Transverse colon (tissue), 4 donors: ENCODE measurements around the gene EVI5L.

ENCODE experiments used
- POLR2A ChIP-seq: fragments of 450-650 bp; IDR thresholded peaks from one replicate; pipeline ENCODE4 v1.6.1; 2016; ENCODE audit warnings: antibody characterized with exemption, mild to moderate bottlenecking, moderate library complexity
- POLR2AphosphoS5 ChIP-seq, 3 donors: sonication (generic); formaldehyde crosslinking; IDR thresholded peaks; one replicate each; pipeline ENCODE4 v1.6.1; 2016; ENCODE audit warnings: antibody characterized with exemption in 3 of 3
- TF ChIP-seq, protein P1 (sequence below), 5 experiments: fragments of 200-600 bp in 3 of 5; fragments of 450-650 bp in 2 of 5; sonication (generic) in 3 of 5; IDR thresholded peaks; 1 replicate in 2 of 5; 2 replicates in 3 of 5; pipeline ENCODE4 v1.5.1; 2016 to 2017; ENCODE audit warnings: antibody characterized with exemption in 5 of 5, inconsistent platforms in 3 of 5, mild to moderate bottlenecking in 2 of 5, moderate library complexity in 1 of 5

DNA sequence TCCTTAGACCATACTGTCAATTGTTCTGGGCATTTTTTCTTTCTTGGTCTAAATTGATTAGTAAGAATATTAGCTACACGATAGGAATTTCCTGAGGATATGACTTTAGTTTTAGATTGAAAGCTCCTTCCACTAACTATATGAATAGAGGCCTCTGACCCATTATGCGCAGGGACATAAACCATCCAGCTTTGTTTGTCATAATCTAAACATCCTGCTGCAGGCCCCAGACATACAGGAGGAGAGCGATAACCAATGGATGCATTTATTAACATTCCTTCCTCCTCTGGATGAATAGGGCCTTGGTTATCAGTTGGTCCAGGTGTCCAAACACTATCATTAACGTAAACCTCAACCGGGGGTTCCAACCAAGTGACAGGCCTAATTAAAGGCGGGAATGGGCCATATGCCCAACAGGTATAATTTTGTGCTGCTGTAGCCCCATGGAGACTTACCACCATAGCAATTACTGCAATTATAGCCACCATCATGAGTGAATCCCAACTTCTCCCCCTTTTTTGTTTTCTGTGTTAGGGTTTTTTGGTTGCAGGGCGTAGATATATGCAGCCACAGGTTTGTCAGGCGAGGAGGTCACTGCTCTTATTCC, 34.4 kb upstream of the EVI5L start:
- TF ChIP-seq, protein P1, sequence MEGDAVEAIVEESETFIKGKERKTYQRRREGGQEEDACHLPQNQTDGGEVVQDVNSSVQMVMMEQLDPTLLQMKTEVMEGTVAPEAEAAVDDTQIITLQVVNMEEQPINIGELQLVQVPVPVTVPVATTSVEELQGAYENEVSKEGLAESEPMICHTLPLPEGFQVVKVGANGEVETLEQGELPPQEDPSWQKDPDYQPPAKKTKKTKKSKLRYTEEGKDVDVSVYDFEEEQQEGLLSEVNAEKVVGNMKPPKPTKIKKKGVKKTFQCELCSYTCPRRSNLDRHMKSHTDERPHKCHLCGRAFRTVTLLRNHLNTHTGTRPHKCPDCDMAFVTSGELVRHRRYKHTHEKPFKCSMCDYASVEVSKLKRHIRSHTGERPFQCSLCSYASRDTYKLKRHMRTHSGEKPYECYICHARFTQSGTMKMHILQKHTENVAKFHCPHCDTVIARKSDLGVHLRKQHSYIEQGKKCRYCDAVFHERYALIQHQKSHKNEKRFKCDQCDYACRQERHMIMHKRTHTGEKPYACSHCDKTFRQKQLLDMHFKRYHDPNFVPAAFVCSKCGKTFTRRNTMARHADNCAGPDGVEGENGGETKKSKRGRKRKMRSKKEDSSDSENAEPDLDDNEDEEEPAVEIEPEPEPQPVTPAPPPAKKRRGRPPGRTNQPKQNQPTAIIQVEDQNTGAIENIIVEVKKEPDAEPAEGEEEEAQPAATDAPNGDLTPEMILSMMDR (IDR thresholded peaks at IDR 0.05) = no peak
- TF ChIP-seq POLR2AphosphoS5 (IDR thresholded peaks at IDR 0.05) (no peak), POLR2A (no peak)
